ENCODE data around the gene COA8. TPM values are rescaled to one million over a fixed set of nuclear protein-coding genes. Genes with fewer than 3 reads are reported as not detected.

Gene COA8
- total and polyA plus RNA-seq, 2 of the 13 experiments (the other 11 are each of a cell fraction or from before 2014, with no cell fraction given): 10.9 to 25.1 TPM

- TF ChIP-seq, protein P1, sequence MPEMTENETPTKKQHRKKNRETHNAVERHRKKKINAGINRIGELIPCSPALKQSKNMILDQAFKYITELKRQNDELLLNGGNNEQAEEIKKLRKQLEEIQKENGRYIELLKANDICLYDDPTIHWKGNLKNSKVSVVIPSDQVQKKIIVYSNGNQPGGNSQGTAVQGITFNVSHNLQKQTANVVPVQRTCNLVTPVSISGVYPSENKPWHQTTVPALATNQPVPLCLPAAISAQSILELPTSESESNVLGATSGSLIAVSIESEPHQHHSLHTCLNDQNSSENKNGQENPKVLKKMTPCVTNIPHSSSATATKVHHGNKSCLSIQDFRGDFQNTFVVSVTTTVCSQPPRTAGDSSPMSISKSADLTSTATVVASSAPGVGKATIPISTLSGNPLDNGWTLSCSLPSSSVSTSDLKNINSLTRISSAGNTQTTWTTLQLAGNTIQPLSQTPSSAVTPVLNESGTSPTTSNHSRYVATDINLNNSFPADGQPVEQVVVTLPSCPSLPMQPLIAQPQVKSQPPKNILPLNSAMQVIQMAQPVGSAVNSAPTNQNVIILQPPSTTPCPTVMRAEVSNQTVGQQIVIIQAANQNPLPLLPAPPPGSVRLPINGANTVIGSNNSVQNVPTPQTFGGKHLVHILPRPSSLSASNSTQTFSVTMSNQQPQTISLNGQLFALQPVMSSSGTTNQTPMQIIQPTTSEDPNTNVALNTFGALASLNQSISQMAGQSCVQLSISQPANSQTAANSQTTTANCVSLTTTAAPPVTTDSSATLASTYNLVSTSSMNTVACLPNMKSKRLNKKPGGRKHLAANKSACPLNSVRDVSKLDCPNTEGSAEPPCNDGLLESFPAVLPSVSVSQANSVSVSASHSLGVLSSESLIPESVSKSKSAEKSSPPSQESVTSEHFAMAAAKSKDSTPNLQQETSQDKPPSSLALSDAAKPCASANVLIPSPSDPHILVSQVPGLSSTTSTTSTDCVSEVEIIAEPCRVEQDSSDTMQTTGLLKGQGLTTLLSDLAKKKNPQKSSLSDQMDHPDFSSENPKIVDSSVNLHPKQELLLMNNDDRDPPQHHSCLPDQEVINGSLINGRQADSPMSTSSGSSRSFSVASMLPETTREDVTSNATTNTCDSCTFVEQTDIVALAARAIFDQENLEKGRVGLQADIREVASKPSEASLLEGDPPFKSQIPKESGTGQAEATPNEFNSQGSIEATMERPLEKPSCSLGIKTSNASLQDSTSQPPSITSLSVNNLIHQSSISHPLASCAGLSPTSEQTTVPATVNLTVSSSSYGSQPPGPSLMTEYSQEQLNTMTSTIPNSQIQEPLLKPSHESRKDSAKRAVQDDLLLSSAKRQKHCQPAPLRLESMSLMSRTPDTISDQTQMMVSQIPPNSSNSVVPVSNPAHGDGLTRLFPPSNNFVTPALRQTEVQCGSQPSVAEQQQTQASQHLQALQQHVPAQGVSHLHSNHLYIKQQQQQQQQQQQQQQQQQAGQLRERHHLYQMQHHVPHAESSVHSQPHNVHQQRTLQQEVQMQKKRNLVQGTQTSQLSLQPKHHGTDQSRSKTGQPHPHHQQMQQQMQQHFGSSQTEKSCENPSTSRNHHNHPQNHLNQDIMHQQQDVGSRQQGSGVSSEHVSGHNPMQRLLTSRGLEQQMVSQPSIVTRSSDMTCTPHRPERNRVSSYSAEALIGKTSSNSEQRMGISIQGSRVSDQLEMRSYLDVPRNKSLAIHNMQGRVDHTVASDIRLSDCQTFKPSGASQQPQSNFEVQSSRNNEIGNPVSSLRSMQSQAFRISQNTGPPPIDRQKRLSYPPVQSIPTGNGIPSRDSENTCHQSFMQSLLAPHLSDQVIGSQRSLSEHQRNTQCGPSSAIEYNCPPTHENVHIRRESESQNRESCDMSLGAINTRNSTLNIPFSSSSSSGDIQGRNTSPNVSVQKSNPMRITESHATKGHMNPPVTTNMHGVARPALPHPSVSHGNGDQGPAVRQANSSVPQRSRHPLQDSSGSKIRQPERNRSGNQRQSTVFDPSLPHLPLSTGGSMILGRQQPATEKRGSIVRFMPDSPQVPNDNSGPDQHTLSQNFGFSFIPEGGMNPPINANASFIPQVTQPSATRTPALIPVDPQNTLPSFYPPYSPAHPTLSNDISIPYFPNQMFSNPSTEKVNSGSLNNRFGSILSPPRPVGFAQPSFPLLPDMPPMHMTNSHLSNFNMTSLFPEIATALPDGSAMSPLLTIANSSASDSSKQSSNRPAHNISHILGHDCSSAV (CRISPR knock-in tag; IDR thresholded peaks at IDR 0.05; ENCODE audit: borderline replicate concordance): no peak
- TF ChIP-seq CREB1 (IDR thresholded peaks at IDR 0.05): peak; percentile 53; the same call in 1 of the 2 replicates
- no peak for TF ChIP-seq CREB1 (CRISPR knock-in tag; IDR thresholded peaks at IDR 0.05)
- peak; percentile 24; the same call in 1 of the 2 replicates for TF ChIP-seq FOXA3 (CRISPR knock-in tag; IDR thresholded peaks at IDR 0.05)
- peak; percentile 82 for TF ChIP-seq NR2C2 (CRISPR knock-in tag; IDR thresholded peaks at IDR 0.05; ENCODE audit: borderline replicate concordance)
- TF ChIP-seq, protein P2, sequence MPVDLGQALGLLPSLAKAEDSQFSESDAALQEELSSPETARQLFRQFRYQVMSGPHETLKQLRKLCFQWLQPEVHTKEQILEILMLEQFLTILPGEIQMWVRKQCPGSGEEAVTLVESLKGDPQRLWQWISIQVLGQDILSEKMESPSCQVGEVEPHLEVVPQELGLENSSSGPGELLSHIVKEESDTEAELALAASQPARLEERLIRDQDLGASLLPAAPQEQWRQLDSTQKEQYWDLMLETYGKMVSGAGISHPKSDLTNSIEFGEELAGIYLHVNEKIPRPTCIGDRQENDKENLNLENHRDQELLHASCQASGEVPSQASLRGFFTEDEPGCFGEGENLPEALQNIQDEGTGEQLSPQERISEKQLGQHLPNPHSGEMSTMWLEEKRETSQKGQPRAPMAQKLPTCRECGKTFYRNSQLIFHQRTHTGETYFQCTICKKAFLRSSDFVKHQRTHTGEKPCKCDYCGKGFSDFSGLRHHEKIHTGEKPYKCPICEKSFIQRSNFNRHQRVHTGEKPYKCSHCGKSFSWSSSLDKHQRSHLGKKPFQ (CRISPR knock-in tag; IDR thresholded peaks at IDR 0.05; ENCODE audit: insufficient replicate concordance): no peak
- TF ChIP-seq ZNF83 (CRISPR knock-in tag; IDR thresholded peaks at IDR 0.05; ENCODE audit: borderline replicate concordance): no peak
- TF ChIP-seq GLMP (CRISPR knock-in tag; IDR thresholded peaks at IDR 0.05; ENCODE audit: borderline replicate concordance): no peak
- no peak for TF ChIP-seq CHCHD3 (CRISPR knock-in tag; IDR thresholded peaks at IDR 0.05)
- TF ChIP-seq, protein P3, sequence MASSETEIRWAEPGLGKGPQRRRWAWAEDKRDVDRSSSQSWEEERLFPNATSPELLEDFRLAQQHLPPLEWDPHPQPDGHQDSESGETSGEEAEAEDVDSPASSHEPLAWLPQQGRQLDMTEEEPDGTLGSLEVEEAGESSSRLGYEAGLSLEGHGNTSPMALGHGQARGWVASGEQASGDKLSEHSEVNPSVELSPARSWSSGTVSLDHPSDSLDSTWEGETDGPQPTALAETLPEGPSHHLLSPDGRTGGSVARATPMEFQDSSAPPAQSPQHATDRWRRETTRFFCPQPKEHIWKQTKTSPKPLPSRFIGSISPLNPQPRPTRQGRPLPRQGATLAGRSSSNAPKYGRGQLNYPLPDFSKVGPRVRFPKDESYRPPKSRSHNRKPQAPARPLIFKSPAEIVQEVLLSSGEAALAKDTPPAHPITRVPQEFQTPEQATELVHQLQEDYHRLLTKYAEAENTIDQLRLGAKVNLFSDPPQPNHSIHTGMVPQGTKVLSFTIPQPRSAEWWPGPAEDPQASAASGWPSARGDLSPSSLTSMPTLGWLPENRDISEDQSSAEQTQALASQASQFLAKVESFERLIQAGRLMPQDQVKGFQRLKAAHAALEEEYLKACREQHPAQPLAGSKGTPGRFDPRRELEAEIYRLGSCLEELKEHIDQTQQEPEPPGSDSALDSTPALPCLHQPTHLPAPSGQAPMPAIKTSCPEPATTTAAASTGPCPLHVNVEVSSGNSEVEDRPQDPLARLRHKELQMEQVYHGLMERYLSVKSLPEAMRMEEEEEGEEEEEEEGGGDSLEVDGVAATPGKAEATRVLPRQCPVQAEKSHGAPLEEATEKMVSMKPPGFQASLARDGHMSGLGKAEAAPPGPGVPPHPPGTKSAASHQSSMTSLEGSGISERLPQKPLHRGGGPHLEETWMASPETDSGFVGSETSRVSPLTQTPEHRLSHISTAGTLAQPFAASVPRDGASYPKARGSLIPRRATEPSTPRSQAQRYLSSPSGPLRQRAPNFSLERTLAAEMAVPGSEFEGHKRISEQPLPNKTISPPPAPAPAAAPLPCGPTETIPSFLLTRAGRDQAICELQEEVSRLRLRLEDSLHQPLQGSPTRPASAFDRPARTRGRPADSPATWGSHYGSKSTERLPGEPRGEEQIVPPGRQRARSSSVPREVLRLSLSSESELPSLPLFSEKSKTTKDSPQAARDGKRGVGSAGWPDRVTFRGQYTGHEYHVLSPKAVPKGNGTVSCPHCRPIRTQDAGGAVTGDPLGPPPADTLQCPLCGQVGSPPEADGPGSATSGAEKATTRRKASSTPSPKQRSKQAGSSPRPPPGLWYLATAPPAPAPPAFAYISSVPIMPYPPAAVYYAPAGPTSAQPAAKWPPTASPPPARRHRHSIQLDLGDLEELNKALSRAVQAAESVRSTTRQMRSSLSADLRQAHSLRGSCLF (CRISPR knock-in tag; IDR thresholded peaks at IDR 0.05; ENCODE audit: borderline replicate concordance): no peak
- TF ChIP-seq SP5 (CRISPR knock-in tag; IDR thresholded peaks at IDR 0.05; ENCODE audit: borderline replicate concordance, low read depth): peak; percentile 53
- peak; percentile 86; the same call in 1 of the 2 replicates for TF ChIP-seq ZNF451 (CRISPR knock-in tag; IDR thresholded peaks at IDR 0.05)
Measured at GRCh38 chr14:103562429-103563225, at the start of gene COA8, which contains the start of gene BAG5 (continued).

Data from HepG2 (cell line).